ENCODE data around the gene IKZF1.

IKZF1 gene

DNA sequence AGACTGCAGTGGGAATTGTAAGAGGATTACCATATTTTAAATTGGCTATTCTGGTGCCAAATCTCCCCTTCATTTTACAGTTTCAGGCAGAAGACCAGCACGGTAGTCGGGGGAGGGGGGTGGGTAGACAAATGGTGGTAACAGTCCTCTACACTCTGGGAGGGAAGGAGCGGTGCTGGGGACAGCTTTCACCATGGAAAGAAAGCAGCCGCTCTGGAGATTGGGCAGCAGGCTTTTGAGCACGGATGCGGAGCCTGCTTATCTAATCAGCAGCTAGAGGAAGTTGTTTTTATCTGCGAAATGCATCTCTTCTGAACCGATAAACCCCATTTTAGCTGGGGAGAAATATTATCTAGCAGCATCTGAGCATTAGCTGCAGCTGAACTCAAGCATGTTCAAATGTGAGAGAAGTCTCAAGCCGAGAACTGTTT is 28.7 kb downstream of the IKZF1 start:
- no peaks in the 10 kb centered on the region for H3K79me2 ChIP-seq (ENCODE audit: control insufficient read depth, insufficient read depth, low read length, poor library complexity)
- H3K4me1 ChIP-seq (ENCODE audit: control insufficient read depth in 1 of 2, insufficient read depth in 2 of 2, low read length in 2 of 2): peaks cover 4 to 19% of the 10 kb centered on the region in 2 experiments
- H2BK5ac ChIP-seq (ENCODE audit: low read depth, low read length, poor library complexity): no peak overlapping the region
- H3K4me2 ChIP-seq (ENCODE audit: low read length): no peak overlapping the region
- no CpG with 5 or more reads among the region's 9 CpGs for WGBS (ENCODE audit: extremely low coverage, insufficient coverage, insufficient read length)
- H4K8ac ChIP-seq (ENCODE audit: low read depth, low read length): no peak overlapping the region
- no peak overlapping the region for H3K4me3 ChIP-seq (ENCODE audit: low read depth, low read length)
- H3K27ac ChIP-seq (ENCODE audit: low read depth, low read length): no peak overlapping the region
- no peak overlapping the region for H3K18ac ChIP-seq (ENCODE audit: low read length)
- no peaks in the 10 kb centered on the region for H3K9me3 ChIP-seq (ENCODE audit: insufficient read depth, low read depth, low read length)
- no peak overlapping the region for H4K91ac ChIP-seq (ENCODE audit: low read depth, low read length)
- H3K27me3 ChIP-seq (ENCODE audit: insufficient read depth, low read length): no peaks in the 10 kb centered on the region
- H2BK12ac ChIP-seq (ENCODE audit: low read length): no peak overlapping the region
- no peak overlapping the region for H2AFZ ChIP-seq (ENCODE audit: insufficient read depth, low read length, poor library complexity)
- no peak overlapping the region for H3K9ac ChIP-seq (ENCODE audit: low read length)
- no peak overlapping the region for H3K23ac ChIP-seq (ENCODE audit: low read length)
- H3K36me3 ChIP-seq (ENCODE audit: control insufficient read depth in 1 of 2, insufficient read depth in 2 of 2, low read length in 2 of 2): no peaks in the 10 kb centered on the region
- H3K79me1 ChIP-seq (ENCODE audit: low read length): no peaks in the 10 kb centered on the region
- H2BK120ac ChIP-seq (ENCODE audit: insufficient read depth, low read length, poor library complexity): no peak overlapping the region
- DNase-seq: no peak
- no peak overlapping the region for H3K14ac ChIP-seq (ENCODE audit: low read length)
- H4K12ac ChIP-seq (ENCODE audit: low read depth, low read length): no peak overlapping the region
- no peak overlapping the region for H3K4ac ChIP-seq (ENCODE audit: low read depth, low read length)
- no peak overlapping the region for H2AK5ac ChIP-seq (ENCODE audit: low read length)

DNA sequence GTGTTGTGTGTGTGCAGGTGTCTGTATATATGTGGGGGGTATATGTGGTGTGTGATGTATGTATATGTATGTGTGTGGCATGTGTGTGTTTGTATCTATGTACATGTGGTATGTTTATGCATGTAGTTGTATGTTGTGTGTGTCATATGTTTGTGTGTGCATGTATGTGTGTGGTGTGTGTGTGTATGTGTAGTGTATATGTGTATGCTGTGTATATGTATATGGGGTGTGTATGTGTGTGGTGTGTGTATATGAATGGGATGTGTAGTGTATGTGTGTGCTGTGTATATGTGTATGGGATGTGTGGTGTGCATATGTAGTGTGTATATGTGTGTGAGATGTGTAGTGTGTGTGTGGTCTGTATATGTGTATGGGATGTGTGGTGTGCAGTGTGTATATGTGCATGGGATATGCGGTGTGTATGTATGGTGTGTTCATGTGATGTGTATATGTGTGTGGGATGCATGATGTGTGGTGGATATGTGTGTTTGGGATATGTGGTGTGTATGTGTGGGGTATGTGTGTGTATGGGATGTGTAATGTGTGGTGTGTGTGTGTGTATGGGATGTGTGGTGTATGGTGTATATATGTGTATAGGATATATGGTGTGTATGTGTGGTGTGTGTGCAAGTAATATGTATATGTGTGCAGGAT is 30.0 kb downstream of the IKZF1 start:
- Histone ChIP-seq H3K14ac (ENCODE audit: low read length) (no peak overlapping the region), H4K12ac (ENCODE audit: low read depth, low read length) (no peak overlapping the region), H3K27me3 (ENCODE audit: insufficient read depth, low read length) (no peaks in the 10 kb centered on the region), H2BK5ac (ENCODE audit: low read depth, low read length, poor library complexity) (no peak overlapping the region), H3K23ac (ENCODE audit: low read length) (peak overlapping the region; percentile 88), H3K9ac (ENCODE audit: low read length) (no peak overlapping the region), H3K18ac (ENCODE audit: low read length) (no peak overlapping the region), H3K27ac (ENCODE audit: low read depth, low read length) (no peak overlapping the region), H4K91ac (ENCODE audit: low read depth, low read length) (no peak overlapping the region), H3K79me1 (ENCODE audit: low read length) (no peaks in the 10 kb centered on the region), H3K4ac (ENCODE audit: low read depth, low read length) (no peak overlapping the region), H3K4me3 (ENCODE audit: low read depth, low read length) (peak overlapping the region; percentile 23), H3K36me3 (ENCODE audit: control insufficient read depth in 1 of 2, insufficient read depth in 2 of 2, low read length in 2 of 2) (no peaks in the 10 kb centered on the region), H2AK5ac (ENCODE audit: low read length) (no peak overlapping the region), H2AFZ (ENCODE audit: insufficient read depth, low read length, poor library complexity) (no peak overlapping the region), H2BK120ac (ENCODE audit: insufficient read depth, low read length, poor library complexity) (no peak overlapping the region), H3K4me1 (ENCODE audit: control insufficient read depth in 1 of 2, insufficient read depth in 2 of 2, low read length in 2 of 2) (peaks cover 4 to 19% of the 10 kb centered on the region in 2 experiments), H3K9me3 (ENCODE audit: insufficient read depth, low read depth, low read length) (no peaks in the 10 kb centered on the region), H3K79me2 (ENCODE audit: control insufficient read depth, insufficient read depth, low read length, poor library complexity) (no peaks in the 10 kb centered on the region), H4K8ac (ENCODE audit: low read depth, low read length) (no peak overlapping the region), H2BK12ac (ENCODE audit: low read length) (no peak overlapping the region), H3K4me2 (ENCODE audit: low read length) (no peak overlapping the region)
- WGBS (ENCODE audit: extremely low coverage, insufficient coverage, insufficient read length): 100% methylated on average over 1 of the region's 1 CpG
- DNase-seq: no peak

DNA sequence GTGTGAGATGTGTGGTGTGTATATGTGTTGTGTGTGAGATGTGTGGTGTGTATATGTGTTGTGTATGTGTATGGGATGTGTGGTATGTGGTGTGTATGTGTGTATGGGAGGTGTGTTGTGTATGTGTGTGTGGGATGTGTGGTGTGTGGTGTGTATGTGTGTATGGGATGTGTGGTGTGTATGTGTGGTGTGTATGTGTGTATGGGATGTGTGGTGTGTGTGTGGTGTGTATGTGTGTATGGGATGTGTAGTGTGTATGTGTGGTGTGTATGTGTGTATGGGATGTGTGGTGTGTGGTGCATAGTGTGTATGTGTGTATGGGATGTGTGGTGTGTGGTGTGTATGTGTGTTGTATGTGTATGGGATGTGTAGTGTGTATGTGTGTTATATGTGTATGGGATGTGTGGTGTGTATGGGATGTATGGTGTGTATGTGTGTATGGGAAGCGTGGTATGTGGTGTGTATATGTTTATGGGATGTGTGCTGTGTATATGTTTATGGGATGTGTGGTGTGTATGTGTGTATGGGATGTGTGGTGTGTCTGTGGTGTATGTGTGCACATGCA is 30.8 kb downstream of the IKZF1 start:
- DNase-seq: no peak
- Histone ChIP-seq H2AFZ (ENCODE audit: insufficient read depth, low read length, poor library complexity) (no peak overlapping the region), H2BK120ac (ENCODE audit: insufficient read depth, low read length, poor library complexity) (no peak overlapping the region), H3K23ac (ENCODE audit: low read length) (peak overlapping the region; percentile 17), H3K79me1 (ENCODE audit: low read length) (no peaks in the 10 kb centered on the region), H4K91ac (ENCODE audit: low read depth, low read length) (no peak overlapping the region), H2BK5ac (ENCODE audit: low read depth, low read length, poor library complexity) (no peak overlapping the region), H3K27me3 (ENCODE audit: insufficient read depth, low read length) (no peaks in the 10 kb centered on the region), H3K27ac (ENCODE audit: low read depth, low read length) (no peak overlapping the region), H3K14ac (ENCODE audit: low read length) (no peak overlapping the region), H2BK12ac (ENCODE audit: low read length) (no peak overlapping the region), H4K12ac (ENCODE audit: low read depth, low read length) (no peak overlapping the region), H3K9ac (ENCODE audit: low read length) (no peak overlapping the region), H2AK5ac (ENCODE audit: low read length) (no peak overlapping the region), H3K4ac (ENCODE audit: low read depth, low read length) (no peak overlapping the region), H3K4me2 (ENCODE audit: low read length) (no peak overlapping the region), H3K4me1 (ENCODE audit: control insufficient read depth in 1 of 2, insufficient read depth in 2 of 2, low read length in 2 of 2) (peaks cover 4 to 19% of the 10 kb centered on the region in 2 experiments), H3K4me3 (ENCODE audit: low read depth, low read length) (peak overlapping the region; percentile 35), H3K18ac (ENCODE audit: low read length) (no peak overlapping the region), H3K36me3 (ENCODE audit: control insufficient read depth in 1 of 2, insufficient read depth in 2 of 2, low read length in 2 of 2) (no peaks in the 10 kb centered on the region), H3K79me2 (ENCODE audit: control insufficient read depth, insufficient read depth, low read length, poor library complexity) (no peaks in the 10 kb centered on the region), H4K8ac (ENCODE audit: low read depth, low read length) (no peak overlapping the region), H3K9me3 (ENCODE audit: insufficient read depth, low read depth, low read length) (no peaks in the 10 kb centered on the region)
- 100% methylated on average over 1 of the region's 1 CpG for WGBS (ENCODE audit: extremely low coverage, insufficient coverage, insufficient read length)

DNA sequence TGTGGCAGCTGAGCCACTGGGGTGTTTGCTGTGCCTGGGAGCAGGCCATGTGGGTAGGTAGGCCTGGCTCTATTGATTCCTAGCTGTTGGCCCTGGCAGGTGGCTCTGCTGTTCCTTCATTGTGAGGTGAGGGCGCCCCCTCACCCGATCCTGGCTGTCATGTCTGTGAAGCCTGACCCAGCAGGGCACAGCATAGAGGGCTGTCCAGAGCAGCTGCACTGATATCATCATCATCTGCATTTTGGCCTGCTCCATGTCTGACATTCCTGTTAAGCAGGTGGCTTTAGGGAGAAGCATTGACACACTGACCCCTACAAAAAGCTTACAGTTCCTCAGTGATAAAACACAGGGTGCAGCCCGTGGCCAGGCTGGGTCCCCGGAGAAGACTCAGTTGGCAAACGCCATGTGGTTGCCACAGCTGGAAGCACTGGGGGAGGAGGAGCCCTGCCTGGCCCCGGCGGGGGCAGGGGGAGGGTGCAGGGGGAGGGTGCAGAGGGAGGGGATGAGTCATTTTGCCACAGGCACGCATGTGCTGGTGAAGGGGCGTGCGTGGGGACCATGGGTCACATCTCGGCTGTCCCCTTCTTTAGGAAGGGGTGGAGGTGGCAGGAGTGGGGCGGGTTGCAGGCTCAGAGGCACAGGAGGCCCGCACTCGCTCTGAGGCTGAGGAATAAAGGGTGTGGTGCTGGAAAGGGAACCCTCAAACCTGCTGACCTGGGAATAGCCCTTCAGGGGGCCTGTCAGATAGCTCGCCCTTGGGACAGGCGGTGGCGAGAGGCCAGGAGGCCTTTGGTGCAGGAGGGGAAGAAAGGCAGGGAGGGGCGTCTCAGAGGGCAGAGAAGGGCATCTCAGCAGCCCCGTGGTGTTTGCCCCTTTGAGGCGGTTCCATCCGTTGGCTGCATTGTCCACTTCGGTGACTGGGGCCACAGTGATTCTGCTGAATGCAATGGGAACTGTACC is 31.6 kb downstream of the IKZF1 start:
- Histone ChIP-seq H3K36me3 (ENCODE audit: control insufficient read depth in 1 of 2, insufficient read depth in 2 of 2, low read length in 2 of 2) (no peaks in the 10 kb centered on the region), H3K79me1 (ENCODE audit: low read length) (no peaks in the 10 kb centered on the region), H4K91ac (ENCODE audit: low read depth, low read length) (no peak overlapping the region), H3K9ac (ENCODE audit: low read length) (no peak overlapping the region), H2BK120ac (ENCODE audit: insufficient read depth, low read length, poor library complexity) (no peak overlapping the region), H3K4me3 (ENCODE audit: low read depth, low read length) (no peak overlapping the region), H3K14ac (ENCODE audit: low read length) (no peak overlapping the region), H3K18ac (ENCODE audit: low read length) (no peak overlapping the region), H3K4ac (ENCODE audit: low read depth, low read length) (no peak overlapping the region), H2AFZ (ENCODE audit: insufficient read depth, low read length, poor library complexity) (no peak overlapping the region), H2BK12ac (ENCODE audit: low read length) (no peak overlapping the region), H3K23ac (ENCODE audit: low read length) (peak overlapping the region; percentile 17), H3K4me1 (ENCODE audit: control insufficient read depth in 1 of 2, insufficient read depth in 2 of 2, low read length in 2 of 2) (peaks cover 4 to 19% of the 10 kb centered on the region in 2 experiments), H4K12ac (ENCODE audit: low read depth, low read length) (no peak overlapping the region), H2BK5ac (ENCODE audit: low read depth, low read length, poor library complexity) (no peak overlapping the region), H3K9me3 (ENCODE audit: insufficient read depth, low read depth, low read length) (no peaks in the 10 kb centered on the region), H3K27me3 (ENCODE audit: insufficient read depth, low read length) (no peaks in the 10 kb centered on the region), H3K27ac (ENCODE audit: low read depth, low read length) (no peak overlapping the region), H4K8ac (ENCODE audit: low read depth, low read length) (no peak overlapping the region), H2AK5ac (ENCODE audit: low read length) (no peak overlapping the region), H3K4me2 (ENCODE audit: low read length) (no peak overlapping the region), H3K79me2 (ENCODE audit: control insufficient read depth, insufficient read depth, low read length, poor library complexity) (no peaks in the 10 kb centered on the region)
- DNase-seq: peak in 1 of 2 donors; percentile 48
- no CpG with 5 or more reads among the region's 22 CpGs for WGBS (ENCODE audit: extremely low coverage, insufficient coverage, insufficient read length)

All from trophoblast cell (in vitro differentiated cells and primary cell).